HuH-7.5 (cell line): ENCODE data around the gene LRP8.

ENCODE experiments used
- DNase-seq: peaks from one replicate; pipeline ENCODE4 v3.0.0; 2011; ENCODE audit warnings: low spot score

Gene LRP8

DNA sequence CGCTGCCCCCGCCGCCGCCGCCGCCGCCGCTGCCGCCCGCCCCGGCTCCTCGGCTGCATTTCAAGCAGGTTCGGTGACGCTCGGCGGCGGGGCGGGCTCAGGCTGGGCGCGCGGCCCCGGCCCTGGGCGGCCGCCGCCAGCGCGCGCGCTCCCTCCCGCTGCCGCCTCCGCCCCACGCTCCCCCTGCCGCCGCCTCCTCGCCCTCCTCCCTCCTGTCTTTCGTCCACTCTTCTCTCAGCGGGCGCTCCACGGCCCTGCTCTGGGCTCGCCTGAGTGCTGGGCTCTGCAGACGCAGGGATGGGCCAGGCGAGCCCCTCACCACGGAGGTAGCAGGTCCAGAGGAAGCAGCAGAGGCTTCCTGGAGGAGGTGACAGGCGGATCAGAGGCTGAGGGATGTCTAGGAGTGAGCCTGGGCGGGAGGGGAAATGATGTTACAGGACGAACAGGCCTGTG lies at the start of gene LRP8:
Gene LRP8, minus strand, starts transcription at position 62 of the 453 bp plus-strand sequence. CDS start 158 bp downstream, outside the sequence.
- peak; percentile 71 for DNase-seq

DNA sequence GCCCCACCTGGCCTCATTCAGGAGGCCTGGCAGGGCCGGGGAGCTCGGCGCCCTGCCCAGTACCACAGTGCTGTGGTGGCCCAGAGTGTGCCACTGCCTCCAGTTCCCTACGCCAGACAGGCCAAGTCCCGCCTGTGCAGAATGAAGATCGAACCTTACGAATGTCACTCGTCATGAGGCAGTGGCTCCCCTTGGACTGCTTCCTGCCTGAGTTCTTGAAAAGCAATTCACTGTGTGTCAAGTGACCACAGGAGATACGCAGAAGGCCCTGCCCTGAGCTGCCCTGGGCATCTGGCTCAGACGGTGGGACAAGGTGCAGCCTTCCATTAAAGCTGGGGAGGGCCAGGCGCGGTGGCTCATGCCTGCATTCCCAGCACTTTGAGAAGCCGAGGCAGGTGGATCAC lies 49.6 kb upstream of the LRP8 start:
- no peak for DNase-seq

DNA sequence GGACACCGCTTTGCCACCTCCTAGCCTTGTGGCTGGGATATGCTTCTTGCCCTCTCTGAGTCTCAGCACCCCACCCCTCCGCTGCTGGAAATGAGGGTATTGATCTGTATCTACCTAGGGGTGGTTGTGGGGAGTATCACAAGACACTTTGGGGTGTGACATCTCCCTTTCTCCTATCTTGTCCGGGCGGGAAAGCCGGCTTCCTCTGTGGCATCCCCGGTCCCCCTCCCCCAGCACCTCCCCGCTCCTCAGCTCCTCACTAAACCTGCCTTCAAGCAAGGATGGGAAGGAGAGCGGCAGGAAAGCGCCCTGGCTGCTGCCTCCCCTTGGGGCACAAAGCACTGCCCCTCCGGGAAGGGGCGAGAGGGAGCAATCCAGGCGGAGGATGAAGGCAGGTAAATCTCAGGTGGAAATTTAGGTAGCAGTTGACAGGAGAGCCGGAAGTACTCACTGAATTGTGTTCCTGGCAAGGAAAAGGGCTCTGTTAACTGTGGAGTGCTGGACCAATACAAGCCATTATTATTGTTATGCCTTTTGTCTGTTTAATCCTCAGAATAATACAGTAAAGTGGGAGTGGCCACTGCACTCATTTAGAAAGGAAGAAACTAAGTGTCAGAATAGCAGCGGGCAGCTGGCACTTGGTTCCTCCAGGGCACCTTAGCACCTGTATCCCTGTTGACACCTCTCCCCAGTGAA lies 49.0 kb upstream of the LRP8 start:
- no peak for DNase-seq

DNA sequence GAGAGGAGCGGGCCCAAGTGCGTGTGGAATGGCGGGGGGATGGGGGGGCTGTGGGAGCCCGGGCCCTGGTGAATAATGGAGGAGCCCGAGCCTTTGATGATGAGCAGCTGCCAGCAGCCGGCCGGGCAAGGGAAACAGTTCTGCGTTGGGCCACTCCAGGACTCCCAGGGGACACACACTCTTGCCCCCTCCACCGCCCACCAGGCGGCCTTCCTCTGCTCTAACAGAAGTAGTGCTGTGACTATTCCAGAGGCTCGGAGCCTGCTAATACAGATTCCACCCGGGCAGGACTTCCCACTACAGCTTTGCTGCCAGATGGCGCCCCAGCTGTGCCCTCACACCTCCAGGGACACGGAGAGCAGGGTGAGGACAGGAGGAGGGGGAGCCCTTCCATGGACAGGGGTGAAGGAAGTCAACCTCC lies 48.2 kb upstream of the LRP8 start:
- DNase-seq = no peak

DNA sequence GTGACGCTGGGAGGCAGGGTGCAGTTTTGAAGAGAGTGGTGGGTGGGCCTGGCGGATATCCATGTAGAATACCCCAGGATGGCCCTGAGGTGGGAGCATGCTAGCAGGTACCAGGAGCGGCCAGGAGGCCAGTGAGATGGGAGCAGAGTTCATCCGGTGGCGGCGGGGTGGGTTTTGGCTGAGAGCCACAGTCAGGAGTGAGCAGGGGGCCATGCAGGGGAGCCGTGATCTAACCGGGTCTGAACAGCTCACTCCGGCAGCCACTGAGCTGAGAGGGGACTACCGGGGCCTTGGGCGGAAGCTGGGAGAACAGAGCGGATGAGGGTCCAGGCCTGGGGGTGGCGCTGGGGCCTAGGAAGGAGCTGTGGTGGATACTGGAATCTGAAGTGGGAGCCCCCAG lies 47.6 kb upstream of the LRP8 start:
- DNase-seq = no peak

DNA sequence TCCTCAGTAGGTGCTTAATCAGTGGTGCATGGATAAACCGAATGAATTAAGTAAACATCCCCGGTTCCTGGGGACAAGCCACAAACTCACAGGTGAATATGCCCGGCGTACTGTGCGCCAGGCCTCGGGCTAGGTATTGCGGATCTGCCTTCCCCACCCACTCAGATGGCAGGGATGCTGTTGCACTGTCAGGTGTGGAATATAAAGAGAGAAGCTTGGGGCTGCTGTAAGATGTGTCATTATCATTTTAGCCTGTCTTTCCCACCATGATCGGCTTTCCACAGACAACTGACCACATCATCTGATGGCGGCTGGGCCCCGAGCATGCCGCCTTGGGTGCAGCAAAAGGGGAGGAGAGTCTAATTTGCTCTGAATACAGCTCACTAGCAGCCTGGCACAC lies 45.4 kb upstream of the LRP8 start:
- DNase-seq = no peak

DNA sequence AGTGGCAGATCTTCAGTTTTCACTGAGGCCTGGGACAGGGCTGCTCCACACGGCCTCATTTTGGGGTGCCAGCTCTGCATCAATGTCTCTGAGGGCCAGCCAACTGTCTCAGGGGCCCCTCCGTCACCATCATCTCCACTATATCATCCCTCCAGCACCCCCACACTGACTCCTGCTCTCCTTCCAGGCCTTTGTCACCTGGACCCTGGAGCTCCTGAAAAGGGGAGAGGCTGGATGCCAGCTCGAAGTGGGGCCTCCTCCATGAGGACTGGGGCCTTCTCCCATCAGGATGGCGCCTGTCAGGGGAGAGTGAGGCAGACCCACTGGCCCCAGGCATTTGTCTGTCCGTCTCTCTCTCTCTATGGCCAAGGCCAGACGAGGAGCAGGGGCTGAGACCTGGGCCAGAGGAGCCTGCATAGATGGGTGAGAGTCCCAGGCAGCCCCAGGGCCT lies 44.7 kb upstream of the LRP8 start:
- no peak for DNase-seq

DNA sequence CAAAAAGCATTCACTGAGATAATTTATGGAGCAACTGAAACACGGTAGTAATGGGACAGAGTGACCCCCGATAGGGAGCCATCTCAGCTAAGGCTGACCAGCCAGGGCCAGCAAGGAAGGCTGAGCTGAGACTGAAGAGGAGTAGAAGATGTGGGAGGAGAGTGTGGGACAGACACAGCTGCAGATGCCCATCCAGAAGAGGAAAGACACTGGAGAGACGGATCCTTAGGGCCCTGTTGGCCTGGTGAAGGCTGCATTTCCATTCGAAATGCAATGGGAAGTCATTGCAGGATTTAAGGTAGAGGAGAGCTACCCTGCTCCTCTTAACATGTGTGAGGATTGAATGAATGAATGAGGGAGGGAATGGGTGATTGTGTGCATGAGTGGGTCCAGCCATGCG lies 44.0 kb upstream of the LRP8 start:
- DNase-seq = no peak

DNA sequence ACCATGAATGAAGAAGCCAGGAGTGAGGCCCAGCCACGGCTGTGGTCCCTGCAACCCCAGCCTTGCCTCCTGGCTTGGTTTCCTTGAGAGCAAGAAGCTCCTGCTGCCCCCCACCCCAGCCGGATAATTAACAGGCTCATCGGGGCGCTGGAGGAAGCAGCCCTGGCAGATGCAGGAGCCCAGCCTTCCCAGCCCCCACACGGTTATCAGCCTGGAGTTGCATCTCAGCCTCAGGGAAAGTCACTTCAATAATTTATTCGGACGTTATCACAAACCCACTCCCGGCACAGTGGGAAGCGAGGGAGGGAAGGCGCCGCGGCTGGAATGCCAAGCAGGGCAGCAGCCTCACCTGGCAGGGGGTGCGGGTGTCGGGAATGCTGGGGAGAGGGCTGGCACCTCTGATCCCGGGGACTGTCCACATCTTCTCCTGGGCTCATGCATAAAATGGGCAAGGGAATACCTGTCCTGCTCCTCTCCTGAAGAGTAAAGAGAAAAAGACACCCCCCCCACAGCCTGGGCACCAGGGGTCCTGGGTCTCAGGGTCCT lies 43.3 kb upstream of the LRP8 start:
- DNase-seq = no peak

DNA sequence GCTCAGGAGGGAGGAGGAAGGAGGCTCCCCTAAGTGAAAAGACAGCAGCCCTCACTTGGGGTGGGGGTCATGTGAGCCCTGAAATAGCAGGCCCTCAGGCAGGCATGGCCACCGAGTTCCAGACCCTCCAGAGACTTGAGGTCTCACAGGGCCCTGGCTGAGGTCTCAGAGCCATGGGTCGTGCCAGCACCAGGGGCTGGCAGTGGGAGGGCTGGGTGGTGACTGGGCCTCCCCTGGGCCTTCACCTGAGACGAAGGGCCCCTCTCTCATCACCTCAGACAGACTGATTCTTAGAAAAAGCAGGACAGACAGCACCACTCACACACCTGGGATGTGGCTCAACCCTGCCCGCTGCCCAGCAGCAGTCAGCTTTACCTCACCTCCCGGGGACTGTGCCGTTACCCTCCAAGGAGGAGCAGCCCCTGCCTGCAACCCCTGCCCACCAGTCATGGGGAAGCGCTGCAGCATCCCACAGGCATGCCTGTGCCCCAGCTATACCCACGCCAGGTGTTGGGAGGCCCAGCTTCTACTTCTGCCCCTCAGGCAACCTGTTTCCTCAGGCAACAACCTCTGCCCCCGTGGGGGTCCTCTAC lies 42.6 kb upstream of the LRP8 start:
- no peak for DNase-seq

DNA sequence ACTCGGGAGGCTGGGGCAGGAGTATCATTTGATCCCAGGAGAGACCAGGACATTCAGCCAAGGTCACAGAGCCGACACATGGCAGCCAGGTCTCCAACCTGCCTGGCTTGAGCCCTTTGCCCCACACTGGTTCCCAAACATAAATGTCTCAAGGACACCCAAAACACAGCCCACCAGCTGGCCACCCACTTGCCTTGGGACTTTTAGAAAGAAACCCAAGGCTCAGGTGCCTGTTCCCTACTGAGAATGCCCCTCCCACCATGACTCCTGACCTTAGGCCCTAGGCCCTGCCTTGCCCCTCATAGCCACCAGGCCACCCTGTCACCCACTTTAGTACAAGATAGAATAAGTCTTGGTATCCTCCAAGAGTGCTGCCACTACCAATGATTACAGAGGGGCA lies 41.9 kb upstream of the LRP8 start:
- no peak for DNase-seq

DNA sequence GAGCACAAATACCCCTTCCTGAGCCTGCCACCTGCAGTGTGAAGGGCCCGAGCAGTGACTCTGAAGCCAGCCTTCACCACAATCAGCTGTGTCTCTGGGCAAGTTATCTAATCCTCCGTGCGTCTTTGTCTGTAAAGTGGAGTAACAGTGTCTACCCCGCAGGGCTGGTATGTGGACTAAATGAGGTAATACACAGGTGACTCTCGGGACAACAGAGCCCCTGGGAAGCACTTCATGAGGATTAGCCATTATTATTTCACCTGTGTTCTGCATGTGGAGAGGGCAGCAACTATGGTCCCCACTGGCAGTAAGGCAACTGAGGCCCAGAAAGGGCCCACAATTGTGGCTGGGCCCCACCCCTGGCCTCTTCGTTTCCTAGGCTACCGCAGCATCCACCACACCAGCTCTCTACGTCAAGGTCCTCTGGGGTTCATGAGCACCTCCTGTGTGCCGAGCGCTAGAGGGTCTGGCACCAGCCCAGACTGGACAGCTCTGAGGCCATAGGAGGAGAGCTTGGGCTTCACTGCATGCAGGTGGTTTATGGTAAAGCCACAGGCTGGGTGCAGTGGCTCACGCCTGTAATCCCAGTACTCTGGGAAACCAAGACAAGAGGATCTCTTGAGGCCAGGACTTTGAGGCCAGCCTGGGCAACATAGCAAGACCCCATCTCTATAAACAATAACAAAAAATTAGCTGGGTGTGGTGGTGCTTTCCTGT lies 41.3 kb upstream of the LRP8 start:
- DNase-seq = no peak

DNA sequence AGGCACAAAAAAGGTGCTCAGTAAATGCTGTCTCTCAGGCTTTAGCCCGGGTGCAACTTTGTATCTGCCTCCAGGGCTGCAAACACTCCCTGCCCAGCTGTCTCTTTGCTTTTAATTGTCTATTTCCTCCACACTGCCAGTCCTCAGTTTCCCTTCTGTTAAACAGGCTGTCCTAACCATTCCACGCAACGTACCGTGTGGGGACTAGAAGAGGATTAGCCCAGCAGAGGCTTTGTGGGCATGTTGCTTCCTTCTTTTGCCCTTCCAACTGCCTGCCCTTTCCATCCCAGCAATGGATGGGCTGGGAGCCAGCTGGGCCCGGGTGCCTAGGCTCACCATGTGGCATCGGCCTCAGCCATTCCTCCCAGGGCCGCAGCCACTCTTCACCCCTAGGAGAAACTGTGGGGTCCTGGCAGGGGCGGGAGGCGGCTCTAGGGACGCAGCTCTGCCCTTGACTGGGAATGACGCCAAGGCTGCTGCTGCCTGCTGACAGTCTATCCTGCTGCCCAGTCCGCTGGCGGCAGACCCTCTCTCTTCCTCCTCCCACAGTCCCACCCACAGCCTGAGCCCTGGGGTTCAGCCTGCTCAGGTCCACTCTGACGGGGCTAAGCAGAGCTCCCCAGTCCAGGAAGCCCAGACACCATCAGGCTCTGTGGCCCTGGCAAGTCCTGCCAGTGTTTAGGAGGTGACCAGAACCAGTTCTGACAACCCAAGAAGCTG lies 40.6 kb upstream of the LRP8 start:
- DNase-seq = no peak

DNA sequence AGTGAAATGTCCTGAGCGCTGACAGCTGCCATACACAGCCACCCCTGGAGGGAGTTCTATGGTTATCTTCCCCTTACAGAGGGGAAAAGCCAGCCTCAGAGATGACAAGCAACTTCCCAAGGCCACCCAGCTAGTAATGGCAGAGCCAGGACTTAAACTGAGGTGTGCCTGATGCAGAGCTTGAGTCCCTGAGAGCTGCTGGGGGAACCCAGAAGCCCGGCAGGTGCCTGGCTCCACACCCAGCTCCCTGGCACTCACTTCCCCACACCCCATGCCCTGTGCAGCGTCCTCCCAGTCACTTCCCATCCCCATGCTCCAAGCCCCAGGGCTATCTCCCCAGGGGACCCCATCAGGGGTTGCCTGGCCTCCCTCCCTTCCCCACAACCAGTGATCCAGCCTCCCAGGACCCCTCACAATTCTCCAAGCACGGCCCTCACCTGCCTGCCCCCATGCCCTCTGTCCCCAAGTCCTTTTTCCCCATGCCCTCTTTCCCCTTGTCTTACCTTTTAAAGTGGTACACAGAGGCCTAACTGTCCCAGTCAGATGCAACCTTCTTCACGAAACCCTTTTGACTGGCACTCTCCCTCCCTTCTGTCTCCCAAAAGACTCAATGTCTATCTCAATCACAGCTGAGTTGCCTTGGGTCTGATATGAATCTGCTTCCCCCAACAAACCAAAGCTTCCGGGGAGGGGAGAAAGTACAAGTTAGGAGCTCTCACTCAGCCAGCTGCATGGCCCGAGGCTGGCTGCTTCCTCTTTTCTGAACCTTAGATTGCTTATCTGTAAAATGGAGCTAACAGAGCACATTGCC lies 39.8 kb upstream of the LRP8 start:
- no peak for DNase-seq

DNA sequence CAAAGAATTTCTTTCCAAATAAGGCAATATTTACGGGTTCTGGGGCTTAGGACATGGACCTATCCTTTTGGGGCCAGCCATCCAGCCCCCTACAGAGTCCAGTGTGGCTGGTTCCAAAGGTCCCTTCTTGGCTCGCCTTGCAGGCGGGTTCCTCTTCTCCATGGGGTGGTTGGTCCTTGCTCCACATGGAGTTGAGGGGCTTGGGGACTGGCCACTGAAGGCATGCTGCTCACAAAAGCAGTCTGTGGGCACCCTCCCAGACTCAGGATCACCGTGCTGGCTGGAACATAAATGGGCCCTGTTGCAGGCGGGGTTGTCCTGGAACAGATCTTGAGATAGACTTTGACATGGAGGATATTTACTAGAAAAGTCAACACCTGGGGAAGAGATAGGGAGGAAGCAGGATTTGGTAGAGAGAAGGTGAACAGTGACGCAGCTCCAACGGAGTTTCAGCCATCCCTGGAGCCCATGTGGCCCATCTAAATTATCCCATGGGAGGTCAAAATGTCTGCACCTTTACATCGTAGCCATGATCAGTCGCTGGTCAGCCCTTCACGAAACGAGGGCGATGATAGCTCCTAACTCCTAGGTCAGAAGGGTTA lies 39.1 kb upstream of the LRP8 start:
- DNase-seq = no peak

DNA sequence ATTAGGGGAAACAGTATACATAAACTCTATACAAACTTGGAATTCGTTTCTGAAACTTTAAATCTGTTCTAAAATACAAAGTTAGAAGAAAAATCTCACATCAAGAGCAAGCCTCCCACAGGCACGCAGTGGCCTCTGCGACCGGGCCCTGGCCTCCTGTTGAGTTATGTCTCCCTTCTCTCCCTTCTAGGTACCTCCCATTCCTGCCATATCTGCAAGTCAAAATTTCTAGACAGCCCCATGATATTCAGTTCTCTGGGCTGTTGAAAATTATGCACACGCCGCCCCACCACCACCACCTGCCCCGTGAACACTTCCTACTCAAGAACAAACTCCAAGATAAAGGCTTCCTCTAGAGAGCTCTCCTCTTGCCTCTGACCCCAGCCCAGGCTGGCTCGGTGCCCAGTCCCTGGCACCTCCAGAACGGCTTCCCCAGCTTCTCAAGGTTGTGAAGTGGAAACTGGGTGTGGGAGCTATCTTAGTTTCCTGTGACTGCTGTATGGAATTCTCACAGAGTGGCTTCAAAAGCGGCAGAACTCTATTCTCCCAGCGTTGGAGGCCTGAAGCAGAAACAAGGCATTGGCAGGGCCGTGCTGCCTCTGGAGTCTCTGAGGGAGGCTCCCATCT lies 37.7 kb upstream of the LRP8 start:
- no peak for DNase-seq

DNA sequence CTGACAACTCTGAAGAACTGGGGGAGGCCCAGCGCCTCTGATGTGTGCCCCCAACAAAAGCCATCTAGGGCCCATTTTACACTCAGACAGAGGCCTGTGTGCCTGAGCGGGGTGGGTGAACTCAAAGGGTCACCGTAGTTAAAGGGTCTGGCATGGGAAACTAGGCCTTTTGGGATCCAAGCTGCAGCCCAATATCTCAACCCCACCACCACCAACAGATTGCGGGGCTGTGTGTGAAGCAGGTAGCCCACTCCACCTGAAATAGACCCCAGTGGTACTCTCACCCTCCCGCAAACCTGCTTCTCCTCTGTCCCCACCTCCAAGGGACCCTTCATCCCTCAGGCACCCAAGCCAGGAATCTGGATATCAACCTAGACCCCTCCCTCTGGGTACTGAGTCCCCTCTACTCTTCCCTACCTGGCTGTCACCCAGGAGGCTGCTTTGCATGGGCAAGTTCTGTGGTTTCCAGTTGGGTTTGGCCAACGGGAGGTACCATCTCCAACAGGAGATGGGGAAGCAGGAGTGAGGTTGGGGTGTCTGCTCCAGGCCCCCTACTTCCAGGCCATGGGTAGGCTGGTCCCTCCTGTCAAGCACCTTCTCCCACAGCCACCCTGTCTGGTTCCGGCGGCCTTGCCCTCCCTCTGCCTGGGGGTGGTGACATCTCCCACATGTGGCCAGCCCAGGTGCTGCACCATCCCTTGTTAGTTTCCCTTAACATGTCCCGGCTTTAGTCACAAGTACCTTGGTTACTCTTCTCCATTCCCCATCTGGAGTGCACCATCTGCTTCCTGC lies 35.2 kb upstream of the LRP8 start:
- DNase-seq = peak; percentile 42

DNA sequence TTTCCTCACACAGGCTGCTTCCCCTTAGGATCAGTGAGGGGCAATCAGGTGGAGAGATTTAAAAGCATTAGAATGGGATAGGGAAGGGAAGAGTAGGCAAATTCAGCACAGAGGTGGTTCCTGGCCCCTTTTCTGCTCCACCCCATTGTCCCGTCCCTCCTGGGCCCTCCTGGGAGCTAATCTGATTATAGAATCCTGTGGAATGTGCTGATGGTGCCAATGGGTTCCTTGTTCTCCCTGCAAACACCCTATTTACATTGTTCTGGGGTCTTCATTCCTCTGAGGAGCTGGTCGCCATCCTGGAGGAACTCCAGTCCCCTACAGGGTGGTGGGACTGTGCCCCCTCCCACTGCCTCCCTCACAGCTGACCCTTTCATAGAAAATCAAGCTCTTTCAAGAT lies 34.4 kb upstream of the LRP8 start:
- no peak for DNase-seq

DNA sequence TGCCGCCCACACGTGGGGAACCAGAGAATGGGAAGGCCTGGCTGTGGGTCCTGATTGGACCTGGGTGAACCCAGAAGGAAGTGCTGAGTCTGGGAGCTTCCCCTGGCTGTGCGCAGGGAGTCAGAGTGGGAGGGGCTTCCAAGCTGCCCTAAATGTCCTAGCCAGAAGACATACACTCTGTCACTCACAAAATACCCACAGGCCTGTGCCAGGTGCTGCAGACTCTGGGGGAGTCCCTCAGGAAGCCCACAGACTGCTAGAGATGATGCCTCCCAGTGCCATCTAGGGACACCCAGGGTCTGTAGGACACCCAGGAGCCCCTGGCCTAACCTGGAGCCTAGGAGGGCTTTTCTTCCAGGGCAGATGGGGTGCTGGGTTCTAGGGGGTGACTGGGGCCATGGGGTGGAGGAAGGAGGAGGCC lies 33.7 kb upstream of the LRP8 start:
- DNase-seq = no peak

DNA sequence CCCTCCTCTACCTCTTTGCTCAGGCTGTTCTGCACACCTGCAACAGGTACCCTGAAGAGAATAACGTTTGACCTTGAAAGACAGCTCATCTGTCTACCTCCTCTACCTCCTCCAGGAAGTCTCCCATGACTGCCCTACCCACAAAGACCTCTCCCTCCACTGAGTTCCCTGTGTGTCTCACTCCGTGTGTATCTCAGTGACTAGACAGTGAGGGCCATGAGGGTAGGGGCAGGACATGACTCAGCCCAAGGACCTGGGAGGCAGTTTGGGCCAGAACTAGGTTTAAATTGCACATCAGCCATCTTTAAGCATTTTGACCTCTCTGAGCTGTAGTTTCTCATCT lies 32.0 kb upstream of the LRP8 start:
- DNase-seq = no peak
